K562 (cell line): ENCODE data around the gene GAMT. TPM values are rescaled to one million over a fixed set of nuclear protein-coding genes. Genes with fewer than 3 reads are reported as not detected.

ENCODE experiments used
- ATAC-seq: fragments of 200-7000 bp; cut with Tn5 transposase; 3 replicates; pipeline ENCODE4 v1.9.1; 2020; ENCODE audit warnings: moderate library complexity
- BruUV-seq: library from RNA; stranded (reverse); fragments of 400-500 nt; replicated peaks from 2 replicates; lab custom pipeline; 2021; lab: Mats Ljungman, UMichigan
- CTCF ChIA-PET: fragments of 300-600 bp; formaldehyde crosslinking; extraction: SDS; loops from one replicate; lab custom pipeline; 2021; ENCODE audit warnings: low intra/inter-chr PET ratio; lab: Yijun Ruan, JAX
- POLR2A ChIA-PET: fragments of 300-600, 350-650 bp; sonication (Branson Sonifier 250); formaldehyde crosslinking; extraction: SDS; loops from one replicate; lab custom pipeline; 2021; ENCODE audit warnings: antibody characterized with exemption, inconsistent platforms; lab: Yijun Ruan, JAX
- DNase-seq, 4 experiments: peaks; one replicate each; pipeline versions ENCODE4 v3.0.0 to v3.0.0-alpha.2; 2011 to 2018; ENCODE audit warnings: low spot score in 3 of 4, mixed read lengths in 3 of 4; ENCODE audit errors: extremely low read depth in 1 of 4
- FAIRE-seq: peaks from 2 replicates; lab custom pipeline; 2011; peaks lifted over from hg19 to GRCh38; lab: Jason Lieb, UNC
- H2AFZ ChIP-seq: 2 replicates; pipeline ENCODE4 v1.6.0; 2011; ENCODE audit warnings: low read depth, low read length, control low read depth, inconsistent platforms
- H3K27ac ChIP-seq: fragments of 200-600 bp; 3 replicates; pipeline ENCODE4 v1.8.0; 2011; ENCODE audit warnings: low read depth, mild to moderate bottlenecking, control low read depth, inconsistent platforms, low read length, moderate library complexity, mixed read lengths; ENCODE audit errors: extremely low read depth
- H3K27me3 ChIP-seq, 2 experiments: fragments of 300-600 bp in 1 of 2; 2 replicates in 1 of 2; 3 replicates in 1 of 2; pipeline versions ENCODE4 v1.6.0 to v1.8.0; 2011; ENCODE audit warnings: inconsistent platforms in 2 of 2, low read length in 2 of 2, mild to moderate bottlenecking in 1 of 2, mixed read lengths in 1 of 2, moderate library complexity in 1 of 2; ENCODE audit not compliant: control insufficient read depth in 2 of 2, insufficient read depth in 2 of 2
- H3K36me3 ChIP-seq: fragments of 300-600 bp; 3 replicates; pipeline ENCODE4 v1.8.0; 2011; ENCODE audit warnings: mild to moderate bottlenecking, low read length, inconsistent platforms; ENCODE audit not compliant: control insufficient read depth, insufficient read depth
- H3K4me1 ChIP-seq, 2 experiments: fragments of 200-600 bp in 1 of 2; replicated peaks in 1 of 2; 2 replicates in 1 of 2; 3 replicates in 1 of 2; pipeline versions ENCODE4 v1.5.1 to v1.8.0; 2011; ENCODE audit warnings: inconsistent platforms in 2 of 2, low read length in 2 of 2, mild to moderate bottlenecking in 1 of 2, mixed read lengths in 1 of 2, moderate library complexity in 1 of 2; ENCODE audit not compliant: control insufficient read depth in 2 of 2, insufficient read depth in 2 of 2
- H3K4me2 ChIP-seq: 2 replicates; pipeline ENCODE4 v1.6.1; 2011; ENCODE audit warnings: low read length, control low read depth, inconsistent platforms, mixed read lengths; ENCODE audit not compliant: insufficient read depth
- H3K4me3 ChIP-seq: fragments of 200-600 bp; sonication (generic), shearing (Covaris generic); 2 replicates; pipeline ENCODE4 v1.5.1; 2016; ENCODE audit warnings: control low read depth, inconsistent platforms
- H3K79me2 ChIP-seq: fragments of 200-600 bp; 3 replicates; pipeline ENCODE4 v1.8.0; 2011; ENCODE audit warnings: low read length, inconsistent platforms; ENCODE audit not compliant: control insufficient read depth, insufficient read depth
- H3K9ac ChIP-seq, 2 experiments: 2 replicates each; pipeline versions ENCODE4 v1.6.0 to v1.6.1; 2011; ENCODE audit warnings: low read depth in 2 of 2, low read length in 2 of 2, control low read depth in 1 of 2, inconsistent platforms in 1 of 2, mild to moderate bottlenecking in 1 of 2, mixed read lengths in 1 of 2; ENCODE audit not compliant: insufficient read depth in 1 of 2
- H3K9me1 ChIP-seq: one replicate; pipeline ENCODE4 v1.6.0; 2011; ENCODE audit warnings: inconsistent platforms, mild to moderate bottlenecking, low read length, moderate library complexity; ENCODE audit not compliant: control insufficient read depth, insufficient read depth
- H3K9me3 ChIP-seq: replicated peaks from 2 replicates; pipeline ENCODE4 v1.5.1; 2011; ENCODE audit warnings: low read depth, low read length, inconsistent platforms; ENCODE audit not compliant: control insufficient read depth, insufficient read depth
- H4K20me1 ChIP-seq: replicated peaks from 2 replicates; pipeline ENCODE4 v1.6.1; 2011; ENCODE audit warnings: low read length, inconsistent platforms, mixed read lengths; ENCODE audit not compliant: control insufficient read depth, insufficient read depth
- CTCF ChIP-seq, 3 experiments: IDR thresholded peaks in 2 of 3; conservative IDR thresholded peaks in 1 of 3; 2 replicates each; pipeline ENCODE4 v1.5.1; 2011 to 2012; ENCODE audit warnings: low read length in 3 of 3, mild to moderate bottlenecking in 3 of 3, control low read depth in 2 of 3, improper control_type of control experiment in 1 of 3, inconsistent platforms in 1 of 3, low read depth in 1 of 3, mixed read lengths in 1 of 3, moderate library complexity in 1 of 3; ENCODE audit not compliant: insufficient read depth in 2 of 3
- MTF1 ChIP-seq: fragments of 250-450 bp; sonication (Bioruptor Pico); IDR thresholded peaks from 2 replicates; pipeline ENCODE4 v1.9.0; 2021; ENCODE audit warnings: moderate library complexity, mild to moderate bottlenecking, inconsistent platforms, borderline replicate concordance
- ZFX ChIP-seq: sonication (generic); formaldehyde crosslinking; IDR thresholded peaks from 2 replicates; pipeline ENCODE4 v1.8.0; 2022; ENCODE audit warnings: mild to moderate bottlenecking, missing genetic modification reagents, moderate library complexity
- WGBS: fragments of 100-300 bp; shearing (Covaris generic); methylation state at CpG from one replicate; pipeline ENCODE4 v1.1.6; 2016; ENCODE audit warnings: low coverage, mixed read lengths; ENCODE audit not compliant: insufficient coverage; ENCODE audit errors: missing lambda C conversion rate; 5-methylcytosine and 5-hydroxymethylcytosine counted together
- in situ Hi-C: fragments of 300-500 bp; cut with MboI; formaldehyde crosslinking; loops from 4 replicates; pipeline ENCODE4 v1.15.0; 2018; ENCODE audit warnings: inconsistent platforms, mixed read lengths
- intact Hi-C: fragments of 100-400 bp; cut with micrococcal nuclease; formaldehyde crosslinking; loops from 2 replicates; pipeline ENCODE4 v1.14.2; 2022
- polyA plus RNA-seq, 8 experiments: library from polyadenylated mRNA; depleted of rRNA in 4 of 8; stranded (reverse) in 5 of 8; unstranded in 3 of 8; fragments of >200 nt; fragmentation: Nextera tagmentation in 2 of 8; fragmentation: Illumina TruSeq in 1 of 8; extraction: Ambion mirVana in 2 of 8; extraction: Trizol in 1 of 8; gene quantifications; 2 replicates each; pipeline versions ENCODE4 v1.2.1 to v1.2.3, GENCODE V29; 2011 to 2014; ENCODE audit warnings: inconsistent platforms in 1 of 8, missing spikeins in 1 of 8
- total RNA-seq, 7 experiments: library from RNA; depleted of rRNA in 6 of 7; stranded (reverse); fragments of >200 nt in 6 of 7; fragmentation: Illumina TruSeq in 2 of 7; extraction: Trizol in 2 of 7; gene quantifications; 2 replicates each; pipeline versions ENCODE4 v1.2.1 to v1.2.3, GENCODE V29; 2011 to 2021; ENCODE audit warnings: low replicate concordance in 1 of 7
- TF ChIP-seq, protein P1 (sequence below): fragments of 250-450 bp; sonication (Bioruptor Pico); IDR thresholded peaks from 2 replicates; pipeline ENCODE4 v1.8.0; 2022; ENCODE audit warnings: inconsistent platforms, mild to moderate bottlenecking, moderate library complexity, borderline replicate concordance

GAMT gene
- total and polyA plus RNA-seq, 9 of the 15 experiments (the other 6 are each of a cell fraction or from before 2014, with no cell fraction given): 1.3 to 35.3 (median 27.2) TPM

- in situ Hi-C loops: no loop called here
- intact Hi-C loops: no loop called here
- Histone ChIP-seq H3K9me3 (no peaks in the 10 kb centered on the region), H3K27me3 (no peaks in the 10 kb centered on the region), H2AFZ (no peak overlapping the region), H4K20me1 (peaks cover 24% of the 10 kb centered on the region; the same call in 1 of the 2 replicates), H3K9me1 (peaks cover 4% of the 10 kb centered on the region)
- POLR2A ChIA-PET: interaction anchor here (1.4 to 2.4 kb wide), 2 partner anchors 9 to 10 kb away, joined by 5 to 6 read pairs; no protein-coding TSS in a partner anchor
- DNase-seq (no peak), ATAC-seq (no peak)
- TF ChIP-seq, protein P1, sequence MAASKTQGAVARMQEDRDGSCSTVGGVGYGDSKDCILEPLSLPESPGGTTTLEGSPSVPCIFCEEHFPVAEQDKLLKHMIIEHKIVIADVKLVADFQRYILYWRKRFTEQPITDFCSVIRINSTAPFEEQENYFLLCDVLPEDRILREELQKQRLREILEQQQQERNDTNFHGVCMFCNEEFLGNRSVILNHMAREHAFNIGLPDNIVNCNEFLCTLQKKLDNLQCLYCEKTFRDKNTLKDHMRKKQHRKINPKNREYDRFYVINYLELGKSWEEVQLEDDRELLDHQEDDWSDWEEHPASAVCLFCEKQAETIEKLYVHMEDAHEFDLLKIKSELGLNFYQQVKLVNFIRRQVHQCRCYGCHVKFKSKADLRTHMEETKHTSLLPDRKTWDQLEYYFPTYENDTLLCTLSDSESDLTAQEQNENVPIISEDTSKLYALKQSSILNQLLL (CRISPR knock-in tag): peak; percentile 72; the same call in 1 of the 2 replicates
- TF ChIP-seq CTCF (IDR thresholded peaks at IDR 0.05 in 2 of 3, conservative IDR thresholded peaks at IDR 0.05 in 1 of 3; ENCODE audit: insufficient read depth in 2 of 3, low read depth in 1 of 3, low read length in 3 of 3) (no peak), ZFX (0 out of 2 replicates have a peak, but pooled peaks have one; percentile 19), MTF1 (CRISPR knock-in tag) (peak; percentile 33; the same call in 1 of the 2 replicates)
- TF ChIP-seq, all 486 proteins: peak for 3
- 92% methylated on average over 19 of the region's 24 CpGs for WGBS
- no peak overlapping the region for H3K4me3 ChIP-seq
- H3K27ac ChIP-seq: no peak overlapping the region
- BruUV-seq: no TSS peak
- CTCF ChIA-PET: no interaction called here
- FAIRE-seq: no peak
- H3K4me1 ChIP-seq: peaks cover 0 to 46% of the 10 kb centered on the region in 2 experiments; a peak in 2 of 5 replicates
- no peak overlapping the region for H3K4me2 ChIP-seq
- peaks cover 75% of the 10 kb centered on the region for H3K79me2 ChIP-seq
- peaks cover 98% of the 10 kb centered on the region for H3K36me3 ChIP-seq
- no peak overlapping the region for H3K9ac ChIP-seq
Measured at GRCh38 chr19:1422943-1423342, 21.6 kb upstream of the GAMT start.
